Activated CD4-positive, alpha-beta T cell treated with anti-CD3 and anti-CD28 coated beads for 36 hours (primary cell): ENCODE measurements around the gene TPM1. TPM values are rescaled to one million over a fixed set of nuclear protein-coding genes. Genes with fewer than 3 reads are reported as not detected.

Experiments
- ATAC-seq: fragments of 200-7000 bp; cut with Tn5 transposase; one replicate; pipeline ENCODE4 v1.10.0; 2021; ENCODE audit warnings: mild to moderate bottlenecking, moderate library complexity
- CTCF ChIA-PET: fragments of 350-600 bp; sonication (Branson Sonifier 250); formaldehyde crosslinking; loops from one replicate; lab custom pipeline; 2021; ENCODE audit warnings: antibody characterized with exemption; lab: Charles Lee
- POLR2A ChIA-PET: fragments of 350-600 bp; sonication (Branson Sonifier 250); formaldehyde crosslinking; loops from one replicate; lab custom pipeline; 2021; ENCODE audit warnings: antibody characterized with exemption, inconsistent platforms; lab: Charles Lee
- DNase-seq: peaks from one replicate; pipeline ENCODE4 v3.0.0-alpha.2; 2020
- H3K27ac Mint-ChIP-seq: one replicate; pipeline ENCODE4 v1.8.0; 2021; ENCODE audit warnings: mixed read lengths
- H3K27me3 Mint-ChIP-seq: one replicate; pipeline ENCODE4 v1.8.0; 2021; ENCODE audit warnings: mixed read lengths
- H3K36me3 Mint-ChIP-seq: one replicate; pipeline ENCODE4 v1.8.0; 2021; ENCODE audit warnings: low read depth, mixed read lengths
- H3K4me1 Mint-ChIP-seq: one replicate; pipeline ENCODE4 v1.8.0; 2021; ENCODE audit warnings: mixed read lengths
- H3K4me3 Mint-ChIP-seq: one replicate; pipeline ENCODE4 v1.8.0; 2021; ENCODE audit warnings: mild to moderate bottlenecking, moderate library complexity, mixed read lengths
- H3K9me3 Mint-ChIP-seq: one replicate; pipeline ENCODE4 v1.8.0; 2021; ENCODE audit warnings: low read depth, mixed read lengths
- intact Hi-C, 2 experiments: fragments of 100-400 bp; cut with DNase I in 1 of 2; cut with micrococcal nuclease in 1 of 2; formaldehyde crosslinking; loops; one replicate each; pipeline versions ENCODE4 v1.14.2 to v1.15.1; 2022 to 2024; cut with DNase I, micrococcal nuclease
- total RNA-seq, 2 experiments: library from RNA; stranded (reverse); gene quantifications; one replicate each; pipeline ENCODE4 v1.2.3, GENCODE V29; 2021

Gene TPM1
- total RNA-seq, 2 experiments from 2014 or later, result 7.6 to 8.9 TPM

- peaks cover 15% of the 10 kb centered on the region for H3K36me3 Mint-ChIP-seq
Observed at GRCh38 chr15:63057468-63058345, 15.2 kb downstream of the TPM1 start.

DNA sequence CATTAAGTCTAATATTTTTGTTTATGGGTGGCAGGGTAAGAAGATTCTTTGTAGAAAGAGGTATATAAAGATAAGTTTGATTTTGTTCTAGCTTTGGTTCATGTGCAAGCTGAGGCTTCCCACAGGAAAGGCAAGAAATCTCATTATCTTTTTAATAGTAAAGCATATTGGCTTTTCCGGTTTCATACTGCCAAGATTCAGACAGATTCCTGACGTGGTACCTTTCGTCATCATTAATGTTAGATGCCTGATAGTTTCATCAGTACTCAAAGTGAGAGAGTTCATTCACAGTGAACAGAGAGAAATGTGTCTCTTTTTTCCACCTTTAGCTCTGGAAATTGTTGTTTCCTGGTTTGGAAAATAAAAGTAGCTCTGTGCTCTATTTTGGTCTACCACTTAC lies 16.5 kb downstream of the TPM1 start:
- Mint-ChIP-seq H3K36me3 (peaks cover 19% of the 10 kb centered on the region), H3K4me3 (no peak overlapping the region), H3K27me3 (no peaks in the 10 kb centered on the region), H3K4me1 (peaks cover 4% of the 10 kb centered on the region), H3K9me3 (no peaks in the 10 kb centered on the region), H3K27ac (no peak overlapping the region)
- no peak for DNase-seq
- intact Hi-C loops, result no loop called here
- ChIA-PET POLR2A (no interaction called here), CTCF (interaction anchor here (0.9 kb wide), 1 partner anchor 11 kb away, joined by 3 read pairs; no protein-coding TSS in a partner anchor)
- no peak for ATAC-seq

More at GRCh38 chr15:63057468-63058345, 15.2 kb downstream of the TPM1 start:
- CTCF ChIA-PET, result interaction anchor here (0.9 to 2.1 kb wide), 2 partner anchors 10 to 36 kb away, joined by 3 to 11 read pairs; no protein-coding TSS in a partner anchor
- Mint-ChIP-seq H3K9me3 (no peaks in the 10 kb centered on the region), H3K4me3 (no peak overlapping the region), H3K4me1 (peaks cover 5% of the 10 kb centered on the region), H3K27me3 (no peaks in the 10 kb centered on the region), H3K27ac (no peak overlapping the region)
- intact Hi-C loops, result no loop called here
- DNase-seq (no peak), ATAC-seq (no peak)
- POLR2A ChIA-PET, result no interaction called here

GRCh38 chr15:63059573-63060216 lies 17.1 kb downstream of the TPM1 start:
- intact Hi-C loops, result no loop called here
- ChIA-PET POLR2A (no interaction called here), CTCF (interaction anchor here (0.9 kb wide), 1 partner anchor 12 kb away, joined by 3 read pairs; no protein-coding TSS in a partner anchor)
- no peaks in the 10 kb centered on the region for H3K4me1 Mint-ChIP-seq
- H3K27me3 Mint-ChIP-seq, result no peaks in the 10 kb centered on the region
- ATAC-seq (no peak), DNase-seq (no peak)
- no peak overlapping the region for H3K27ac Mint-ChIP-seq
- H3K4me3 Mint-ChIP-seq, result no peak overlapping the region
- no peaks in the 10 kb centered on the region for H3K9me3 Mint-ChIP-seq
- peaks cover 19% of the 10 kb centered on the region for H3K36me3 Mint-ChIP-seq

- ATAC-seq, result no peak
Observed at GRCh38 chr15:63060699-63061098, 18.2 kb downstream of the TPM1 start.

DNA sequence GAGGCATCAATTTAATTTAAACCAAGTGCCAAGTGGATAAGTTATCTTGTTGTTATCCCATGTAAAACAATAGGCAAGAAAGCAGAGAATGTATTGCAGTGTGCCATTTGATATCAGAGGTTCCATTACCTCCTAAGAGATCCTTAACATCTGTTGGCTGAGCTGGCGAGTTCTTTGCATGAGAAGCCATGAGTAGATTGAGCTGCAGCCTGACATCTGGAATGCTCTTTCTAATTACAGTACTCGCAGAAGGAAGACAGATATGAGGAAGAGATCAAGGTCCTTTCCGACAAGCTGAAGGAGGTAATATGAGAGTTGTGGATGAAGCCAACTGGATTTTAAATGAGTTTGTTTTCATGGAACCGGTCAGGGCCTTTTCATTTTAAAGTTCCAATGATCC lies 19.4 kb downstream of the TPM1 start:
- Mint-ChIP-seq H3K4me3 (no peak overlapping the region), H3K36me3 (peaks cover 16% of the 10 kb centered on the region), H3K4me1 (no peaks in the 10 kb centered on the region), H3K27ac (no peak overlapping the region), H3K9me3 (no peaks in the 10 kb centered on the region), H3K27me3 (no peaks in the 10 kb centered on the region)
- intact Hi-C loops, result no loop called here
- ChIA-PET POLR2A (no interaction called here), CTCF (interaction anchor here (1.0 to 1.2 kb wide), 2 partner anchors 14 to 28 kb away, joined by 4 to 5 read pairs; no protein-coding TSS in a partner anchor)
- DNase-seq, result no peak
- ATAC-seq, result no peak

More at GRCh38 chr15:63060699-63061098, 18.2 kb downstream of the TPM1 start:
- DNase-seq, result no peak
- Mint-ChIP-seq H3K4me1 (no peaks in the 10 kb centered on the region), H3K9me3 (no peaks in the 10 kb centered on the region), H3K4me3 (no peak overlapping the region), H3K27me3 (no peaks in the 10 kb centered on the region), H3K36me3 (peaks cover 19% of the 10 kb centered on the region), H3K27ac (no peak overlapping the region)
- intact Hi-C loops, result no loop called here
- CTCF ChIA-PET, result interaction anchor here (0.8 kb wide), 1 partner anchor 21 kb away, joined by 3 read pairs; no protein-coding TSS in a partner anchor
- POLR2A ChIA-PET, result no interaction called here

DNA sequence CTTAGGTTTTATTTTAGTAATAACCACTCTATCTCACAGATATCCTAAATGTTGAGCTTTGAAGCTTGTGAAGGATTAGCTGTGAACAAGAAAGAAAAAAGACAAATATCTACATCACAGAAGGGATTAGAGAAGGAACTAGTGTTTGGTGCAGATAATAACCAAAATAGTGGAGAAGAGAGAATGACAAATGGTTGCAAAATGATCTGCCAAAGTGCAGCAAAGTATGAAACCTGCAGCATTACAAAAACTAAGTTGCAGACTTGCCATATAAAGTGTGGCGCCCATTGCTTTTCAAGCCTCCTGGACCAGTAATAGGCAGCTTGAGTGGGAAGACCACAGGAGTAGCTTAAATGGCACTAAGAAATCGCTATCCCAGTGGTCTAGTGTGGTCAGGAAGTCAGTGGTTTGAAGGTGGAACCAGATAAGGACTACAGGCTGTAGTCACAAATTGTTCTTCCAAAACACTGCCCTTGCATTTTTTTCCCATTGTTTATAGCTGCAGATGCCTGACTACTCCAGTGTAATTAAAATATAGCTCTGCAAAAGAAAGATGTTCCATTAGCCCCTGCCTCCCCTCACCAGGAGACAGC lies 20.7 kb downstream of the TPM1 start:
- Mint-ChIP-seq H3K27me3 (no peaks in the 10 kb centered on the region), H3K36me3 (peaks cover 16% of the 10 kb centered on the region), H3K27ac (no peak overlapping the region), H3K4me1 (no peaks in the 10 kb centered on the region), H3K4me3 (no peak overlapping the region), H3K9me3 (no peaks in the 10 kb centered on the region)
- ATAC-seq (no peak), DNase-seq (no peak)
- ChIA-PET CTCF (interaction anchor here (0.6 to 1.0 kb wide), 4 partner anchors 14 to 281 kb away, joined by 3 to 4 read pairs (median 4); no protein-coding TSS in a partner anchor), POLR2A (no interaction called here)
- intact Hi-C loops, result no loop called here

DNA sequence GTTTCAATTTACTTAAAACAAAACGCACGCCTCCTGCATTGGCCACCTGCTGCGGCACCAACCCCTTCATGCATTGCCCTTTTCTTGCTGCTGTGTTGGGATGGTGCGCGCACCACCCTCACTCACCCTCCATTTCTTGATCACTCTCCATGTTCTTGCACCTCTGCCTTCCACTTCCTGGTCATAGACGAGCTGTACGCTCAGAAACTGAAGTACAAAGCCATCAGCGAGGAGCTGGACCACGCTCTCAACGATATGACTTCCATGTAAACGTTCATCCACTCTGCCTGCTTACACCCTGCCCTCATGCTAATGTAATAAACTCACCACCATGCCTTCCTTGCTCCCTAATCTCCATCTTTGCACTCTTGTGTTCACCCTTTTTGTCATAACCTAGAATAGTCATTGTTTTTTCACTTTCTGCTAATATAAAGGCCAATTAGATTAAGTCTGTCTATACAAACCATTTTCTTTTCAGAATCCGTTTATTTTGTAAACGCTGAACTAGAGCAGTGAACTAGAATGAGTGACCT lies 21.4 kb downstream of the TPM1 start:
- CTCF ChIA-PET, result interaction anchor here (1.0 to 3.8 kb wide), 2 partner anchors 16 to 19 kb away, joined by 4 to 15 read pairs; no protein-coding TSS in a partner anchor
- H3K27me3 Mint-ChIP-seq, result no peaks in the 10 kb centered on the region
- peaks cover 16% of the 10 kb centered on the region for H3K36me3 Mint-ChIP-seq
- POLR2A ChIA-PET, result no interaction called here
- no peak overlapping the region for H3K27ac Mint-ChIP-seq
- no peaks in the 10 kb centered on the region for H3K9me3 Mint-ChIP-seq
- intact Hi-C loops, result no loop called here
- no peak overlapping the region for H3K4me3 Mint-ChIP-seq
- H3K4me1 Mint-ChIP-seq, result no peaks in the 10 kb centered on the region
- no peak for ATAC-seq
- no peak for DNase-seq

GRCh38 chr15:63065262-63066221 lies 23.0 kb downstream of the TPM1 start:
- Mint-ChIP-seq H3K9me3 (no peaks in the 10 kb centered on the region), H3K36me3 (peaks cover 10% of the 10 kb centered on the region), H3K27me3 (no peaks in the 10 kb centered on the region), H3K4me1 (no peaks in the 10 kb centered on the region), H3K4me3 (no peak overlapping the region), H3K27ac (no peak overlapping the region)
- ChIA-PET CTCF (interaction anchor here (3.8 kb wide), 1 partner anchor 18 kb away, joined by 15 read pairs; no protein-coding TSS in a partner anchor), POLR2A (no interaction called here)
- ATAC-seq (no peak), DNase-seq (no peak)
- intact Hi-C loops, result no loop called here

DNA sequence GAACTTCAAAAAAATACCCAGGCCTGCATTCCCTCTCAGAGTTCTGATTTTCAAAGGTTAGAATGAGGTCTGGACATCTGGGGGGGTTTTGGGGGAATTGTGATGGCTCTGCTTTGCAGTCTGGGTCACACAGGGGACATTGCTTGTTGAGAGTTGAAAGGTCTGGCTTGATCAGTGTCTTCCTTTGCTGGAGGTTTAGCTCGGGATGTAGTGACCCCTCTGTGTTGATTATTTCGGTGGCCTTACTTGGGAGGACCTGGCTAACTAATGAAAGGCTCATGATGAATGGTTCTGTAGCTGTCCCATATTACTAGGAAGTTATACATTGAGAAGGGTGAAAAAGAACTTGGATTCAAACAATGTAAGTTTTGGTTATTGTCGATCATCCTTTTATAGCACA lies 23.7 kb downstream of the TPM1 start:
- no peak for ATAC-seq
- ChIA-PET CTCF (interaction anchor here (0.7 to 3.8 kb wide), 2 partner anchors 19 to 308 kb away, joined by 3 to 15 read pairs; no protein-coding TSS in a partner anchor), POLR2A (no interaction called here)
- Mint-ChIP-seq H3K27ac (no peak overlapping the region), H3K4me1 (no peaks in the 10 kb centered on the region), H3K9me3 (no peaks in the 10 kb centered on the region), H3K36me3 (peaks cover 10% of the 10 kb centered on the region), H3K27me3 (no peaks in the 10 kb centered on the region), H3K4me3 (no peak overlapping the region)
- intact Hi-C loops, result no loop called here
- DNase-seq, result no peak

GRCh38 chr15:63067306-63067705 lies 24.8 kb downstream of the TPM1 start:
- no peaks in the 10 kb centered on the region for H3K4me1 Mint-ChIP-seq
- ChIA-PET CTCF (interaction anchor here (0.5 to 3.8 kb wide), 3 partner anchors 20 to 222 kb away, joined by 3 to 15 read pairs (median 3); no protein-coding TSS in a partner anchor), POLR2A (no interaction called here)
- ATAC-seq (no peak), DNase-seq (no peak)
- intact Hi-C loops, result no loop called here
- H3K27me3 Mint-ChIP-seq, result no peaks in the 10 kb centered on the region
- H3K9me3 Mint-ChIP-seq, result no peaks in the 10 kb centered on the region
- H3K27ac Mint-ChIP-seq, result no peak overlapping the region
- peaks cover 9% of the 10 kb centered on the region for H3K36me3 Mint-ChIP-seq
- no peak overlapping the region for H3K4me3 Mint-ChIP-seq
